IPS DF 6.9 (cell line): ENCODE measurements around the gene WWOX.

Experiments
- DNase-seq: peaks from one replicate; pipeline ENCODE4 v3.0.0-alpha.2; 2013; ENCODE audit warnings: low read depth, low spot score
- H3K27ac ChIP-seq: one replicate; pipeline ENCODE4 v1.5.1; 2013; ENCODE audit warnings: low read length, control low read depth
- H3K27me3 ChIP-seq: 2 replicates; pipeline ENCODE4 v1.6.1; 2013; ENCODE audit warnings: mild to moderate bottlenecking, low read length; ENCODE audit not compliant: control insufficient read depth, insufficient read depth
- H3K36me3 ChIP-seq: 2 replicates; pipeline ENCODE4 v1.6.1; 2013; ENCODE audit warnings: low read length; ENCODE audit not compliant: control insufficient read depth, insufficient read depth
- H3K4me1 ChIP-seq: 2 replicates; pipeline ENCODE4 v1.6.1; 2013; ENCODE audit warnings: low read length; ENCODE audit not compliant: control insufficient read depth, insufficient read depth
- H3K4me3 ChIP-seq: 2 replicates; pipeline ENCODE4 v1.5.1; 2013; ENCODE audit warnings: mild to moderate bottlenecking, low read length
- H3K9me3 ChIP-seq: 2 replicates; pipeline ENCODE4 v1.6.1; 2013; ENCODE audit warnings: low read length, inconsistent platforms; ENCODE audit not compliant: control insufficient read depth, insufficient read depth
- WGBS: extraction: QIAGEN DNeasy Blood & Tissue Kit; methylation state at CpG from one replicate; pipeline ENCODE4 v1.1.7; 2013; ENCODE audit warnings: mixed read lengths, missing lambda C conversion rate; ENCODE audit not compliant: insufficient read length, insufficient coverage; 5-methylcytosine and 5-hydroxymethylcytosine counted together

The WWOX gene

DNA sequence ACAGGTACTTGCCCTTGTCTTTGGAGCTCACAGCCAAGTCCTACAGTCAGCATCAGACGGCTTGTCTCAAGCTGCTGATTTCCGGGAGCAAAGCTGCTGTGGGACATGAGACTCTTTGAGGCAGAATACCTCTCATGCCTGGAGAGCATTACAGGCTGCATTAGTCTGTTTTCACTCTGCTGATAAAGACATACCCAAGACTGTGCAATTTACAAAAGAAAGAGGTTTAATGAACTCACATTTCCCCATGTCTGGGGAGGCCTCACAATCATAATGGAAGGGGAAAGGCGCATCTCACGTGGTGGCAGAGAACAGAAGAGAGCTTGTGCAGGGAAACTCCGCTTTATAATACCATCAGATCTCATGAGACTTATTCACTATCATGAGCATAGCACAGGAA lies 661.2 kb downstream of the WWOX start:
- peaks cover 2% of the 10 kb centered on the region; the same call in 1 of the 2 replicates for H3K4me1 ChIP-seq
- no CpG with 5 or more reads among the region's 5 CpGs for WGBS
- no peak overlapping the region for H3K4me3 ChIP-seq
- no peaks in the 10 kb centered on the region for H3K27me3 ChIP-seq
- no peaks in the 10 kb centered on the region for H3K9me3 ChIP-seq
- DNase-seq = no peak
- H3K27ac ChIP-seq = no peak overlapping the region
- no peaks in the 10 kb centered on the region for H3K36me3 ChIP-seq

DNA sequence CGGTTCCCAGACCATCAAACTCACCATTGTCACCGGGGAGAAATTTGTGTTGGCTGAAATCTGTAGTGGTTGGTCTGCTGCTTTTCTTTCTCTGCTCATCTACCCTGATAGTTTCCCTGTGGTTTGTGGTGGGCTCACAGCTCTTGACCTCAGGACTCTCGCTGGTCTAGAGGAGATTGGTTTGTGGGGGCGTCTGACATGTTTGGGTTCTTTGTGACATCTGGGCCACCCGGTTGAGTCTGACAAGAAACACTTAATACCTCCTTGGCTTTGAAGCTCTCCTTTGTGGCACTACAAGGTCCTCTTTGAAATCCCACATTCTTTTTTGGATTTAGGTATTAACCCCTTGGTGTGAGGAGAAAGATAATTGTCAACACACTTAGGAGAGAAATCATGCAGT lies 662.0 kb downstream of the WWOX start:
- no peaks in the 10 kb centered on the region for H3K9me3 ChIP-seq
- no peak for DNase-seq
- H3K27me3 ChIP-seq = no peaks in the 10 kb centered on the region
- peaks cover 2% of the 10 kb centered on the region; the same call in 1 of the 2 replicates for H3K4me1 ChIP-seq
- WGBS = no CpG with 5 or more reads among the region's 5 CpGs
- H3K27ac ChIP-seq = no peak overlapping the region
- H3K4me3 ChIP-seq = no peak overlapping the region
- no peaks in the 10 kb centered on the region for H3K36me3 ChIP-seq

DNA sequence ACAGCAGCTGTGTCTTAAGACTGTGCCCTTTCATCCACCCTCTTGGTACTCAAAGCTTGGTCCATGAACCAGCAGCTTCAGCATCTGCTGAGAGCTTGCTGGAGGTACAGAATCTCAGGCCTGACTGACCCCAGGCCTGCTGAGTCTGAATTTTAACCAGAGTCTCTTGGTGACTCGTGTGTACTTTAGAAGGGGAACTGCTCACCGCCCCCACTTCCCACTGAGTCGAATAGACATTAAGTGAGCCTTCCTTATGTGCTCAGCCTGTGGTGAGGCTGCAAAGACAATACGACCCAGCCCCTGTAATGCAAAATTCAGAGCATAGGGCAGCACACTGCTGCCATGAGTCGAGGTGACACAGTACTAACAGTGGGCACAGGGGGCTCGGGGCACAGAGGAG lies 662.8 kb downstream of the WWOX start:
- WGBS = no CpG with 5 or more reads among the region's 6 CpGs
- no peak for DNase-seq
- H3K27ac ChIP-seq = no peak overlapping the region
- H3K27me3 ChIP-seq = no peaks in the 10 kb centered on the region
- H3K4me1 ChIP-seq = peaks cover 2% of the 10 kb centered on the region; the same call in 1 of the 2 replicates
- H3K9me3 ChIP-seq = no peaks in the 10 kb centered on the region
- no peak overlapping the region for H3K4me3 ChIP-seq
- H3K36me3 ChIP-seq = no peaks in the 10 kb centered on the region

DNA sequence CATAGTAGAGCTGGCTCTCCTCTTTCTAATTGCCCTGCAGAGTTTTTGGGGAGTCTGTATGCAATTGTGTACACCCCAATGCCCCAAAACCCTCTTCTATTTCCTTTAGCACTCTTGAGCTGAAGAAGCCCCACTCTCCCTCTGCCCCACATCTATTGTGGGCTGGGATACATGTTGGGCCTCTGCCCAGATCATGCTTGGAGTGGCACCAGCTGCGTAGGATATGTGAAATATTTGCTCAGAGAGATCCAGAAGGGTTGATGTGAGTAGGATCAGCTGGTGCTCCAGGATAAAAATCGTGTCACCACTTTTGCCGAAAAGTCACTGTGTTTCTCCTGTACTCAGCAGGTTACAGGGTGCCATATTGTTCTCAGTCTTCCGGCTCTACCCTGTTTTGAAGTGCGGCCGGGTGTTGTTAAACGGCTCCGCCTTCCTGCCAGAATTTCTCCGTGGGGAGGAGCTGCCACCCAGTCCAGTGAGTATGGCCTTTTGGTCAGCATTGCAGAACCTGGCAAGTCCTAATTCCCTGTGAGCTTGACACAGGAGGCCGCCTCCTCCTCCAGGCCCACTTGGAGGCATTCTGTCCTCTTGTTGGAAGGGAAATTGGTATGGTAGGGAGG lies 664.5 kb downstream of the WWOX start:
- Histone ChIP-seq H3K4me3 (no peak overlapping the region), H3K36me3 (no peaks in the 10 kb centered on the region), H3K9me3 (no peaks in the 10 kb centered on the region), H3K27me3 (no peaks in the 10 kb centered on the region), H3K4me1 (peaks cover 2% of the 10 kb centered on the region; the same call in 1 of the 2 replicates), H3K27ac (no peak overlapping the region)
- no peak for DNase-seq
- WGBS = no CpG with 5 or more reads among the region's 10 CpGs

- no CpG with 5 or more reads among the region's 4 CpGs for WGBS
Observed at GRCh38 chr16:78764478-78764877, 665.0 kb downstream of the WWOX start.

DNA sequence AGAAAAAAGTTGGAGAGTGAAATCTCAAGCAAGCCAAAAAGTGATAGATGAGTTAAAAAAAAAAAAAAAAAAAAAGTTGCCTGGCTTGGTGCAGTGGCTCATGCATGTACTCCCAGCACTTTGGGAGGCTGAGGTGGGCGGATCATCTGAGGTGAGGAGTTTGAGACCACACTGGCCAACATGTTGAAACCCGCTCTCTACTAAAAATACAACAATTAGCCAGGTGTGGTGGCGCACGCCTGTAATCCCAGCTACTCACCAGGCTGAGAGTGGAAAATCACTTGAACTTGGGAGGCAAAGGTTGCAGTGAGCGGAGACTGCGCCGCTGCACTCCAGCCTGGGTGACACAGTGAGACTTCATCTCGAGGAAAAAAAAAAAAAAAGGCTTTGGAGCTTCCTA lies 668.8 kb downstream of the WWOX start:
- H3K9me3 ChIP-seq = no peaks in the 10 kb centered on the region
- WGBS = no CpG with 5 or more reads among the region's 8 CpGs
- DNase-seq = no peak
- H3K27ac ChIP-seq = no peak overlapping the region
- no peak overlapping the region for H3K4me3 ChIP-seq
- no peaks in the 10 kb centered on the region for H3K36me3 ChIP-seq
- H3K4me1 ChIP-seq = no peaks in the 10 kb centered on the region; the same call in 1 of the 2 replicates
- no peaks in the 10 kb centered on the region for H3K27me3 ChIP-seq

More at GRCh38 chr16:78764478-78764877, 665.0 kb downstream of the WWOX start:
- H3K36me3 ChIP-seq = no peaks in the 10 kb centered on the region
- DNase-seq = no peak
- H3K27ac ChIP-seq = no peak overlapping the region
- H3K9me3 ChIP-seq = no peaks in the 10 kb centered on the region
- H3K4me3 ChIP-seq = no peak overlapping the region
- H3K27me3 ChIP-seq = no peaks in the 10 kb centered on the region
- H3K4me1 ChIP-seq = peaks cover 2% of the 10 kb centered on the region; the same call in 1 of the 2 replicates

DNA sequence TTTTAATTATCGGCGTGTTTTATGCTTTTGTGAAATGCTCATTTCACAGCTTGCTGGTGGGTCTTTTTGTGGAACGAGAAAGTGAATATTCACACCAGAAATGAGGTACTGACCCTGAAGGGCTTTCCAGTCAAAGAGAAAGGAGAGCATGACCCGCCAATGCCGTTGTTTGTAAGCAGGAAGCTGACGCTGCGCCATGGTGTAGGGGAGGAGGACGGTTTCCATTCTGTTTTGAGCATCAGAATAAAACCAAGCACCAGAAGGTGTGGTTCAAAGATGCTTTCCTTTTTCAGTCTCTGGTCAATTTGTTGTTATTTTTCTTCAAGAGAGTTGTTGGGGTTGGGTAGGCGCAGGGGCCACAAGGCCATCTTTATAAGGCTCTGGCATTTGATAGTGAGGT lies 669.3 kb downstream of the WWOX start:
- Histone ChIP-seq H3K36me3 (no peaks in the 10 kb centered on the region), H3K4me3 (no peak overlapping the region), H3K9me3 (no peaks in the 10 kb centered on the region), H3K27me3 (no peaks in the 10 kb centered on the region), H3K27ac (no peak overlapping the region), H3K4me1 (no peaks in the 10 kb centered on the region; the same call in none of the 2 replicates)
- no CpG with 5 or more reads among the region's 9 CpGs for WGBS
- DNase-seq = no peak

- Histone ChIP-seq H3K4me3 (no peak overlapping the region), H3K27me3 (no peaks in the 10 kb centered on the region), H3K36me3 (no peaks in the 10 kb centered on the region), H3K9me3 (no peaks in the 10 kb centered on the region), H3K27ac (no peak overlapping the region), H3K4me1 (no peaks in the 10 kb centered on the region; the same call in 1 of the 2 replicates)
- peak; percentile 63 for DNase-seq
- no CpG with 5 or more reads among the region's 23 CpGs for WGBS
Observed at GRCh38 chr16:78770353-78771091, 671.1 kb downstream of the WWOX start.

DNA sequence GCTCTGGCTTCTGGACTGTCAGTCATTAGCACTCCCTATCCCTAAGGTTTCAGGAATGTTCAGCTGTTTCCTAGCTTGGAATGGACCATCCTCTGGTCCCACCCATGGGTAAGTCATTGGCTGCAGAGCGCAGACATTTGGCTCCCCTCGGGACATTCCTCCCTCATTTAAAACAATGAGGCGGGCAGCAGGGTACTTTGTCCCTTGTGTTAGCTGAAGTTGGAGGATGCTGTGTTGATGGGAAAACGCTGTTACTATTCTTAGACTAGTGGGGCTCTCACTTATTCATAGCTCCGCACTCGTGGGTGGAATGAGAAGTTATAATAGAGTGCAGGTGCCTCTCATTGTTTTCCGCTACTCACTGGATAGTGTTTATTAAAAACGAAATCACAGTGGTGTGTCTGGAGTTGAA lies 673.8 kb downstream of the WWOX start:
- DNase-seq = no peak
- WGBS = no CpG with 5 or more reads among the region's 8 CpGs

GRCh38 chr16:78773706-78774105 lies 674.3 kb downstream of the WWOX start:
- DNase-seq = no peak
- no peaks in the 10 kb centered on the region; the same call in 1 of the 2 replicates for H3K4me1 ChIP-seq
- WGBS = no CpG with 5 or more reads among the region's 4 CpGs
- no peaks in the 10 kb centered on the region for H3K36me3 ChIP-seq
- no peaks in the 10 kb centered on the region for H3K27me3 ChIP-seq
- H3K9me3 ChIP-seq = no peaks in the 10 kb centered on the region
- no peak overlapping the region for H3K4me3 ChIP-seq
- no peak overlapping the region for H3K27ac ChIP-seq

More for the DNA sequence above, 673.8 kb downstream of the WWOX start:
- H3K27me3 ChIP-seq = no peaks in the 10 kb centered on the region
- H3K36me3 ChIP-seq = no peaks in the 10 kb centered on the region
- H3K4me1 ChIP-seq = no peaks in the 10 kb centered on the region; the same call in 1 of the 2 replicates
- H3K27ac ChIP-seq = no peak overlapping the region
- H3K4me3 ChIP-seq = no peak overlapping the region
- no peaks in the 10 kb centered on the region for H3K9me3 ChIP-seq
